Lower leg skin (tissue), 3 donors: ENCODE results near the gene RELT.

Experiments
- POLR2A ChIP-seq, 2 donors: fragments of 450-650 bp; IDR thresholded peaks; one replicate each; pipeline ENCODE4 v1.6.1; 2016 to 2017; ENCODE audit warnings: antibody characterized with exemption in 2 of 2, mild to moderate bottlenecking in 1 of 2, moderate library complexity in 1 of 2
- TF ChIP-seq, protein P1 (sequence below), 3 donors: fragments of 450-650 bp; IDR thresholded peaks; one replicate each; pipeline ENCODE4 v1.5.1; 2016; ENCODE audit warnings: antibody characterized with exemption in 3 of 3, mild to moderate bottlenecking in 3 of 3, moderate library complexity in 2 of 3

DNA sequence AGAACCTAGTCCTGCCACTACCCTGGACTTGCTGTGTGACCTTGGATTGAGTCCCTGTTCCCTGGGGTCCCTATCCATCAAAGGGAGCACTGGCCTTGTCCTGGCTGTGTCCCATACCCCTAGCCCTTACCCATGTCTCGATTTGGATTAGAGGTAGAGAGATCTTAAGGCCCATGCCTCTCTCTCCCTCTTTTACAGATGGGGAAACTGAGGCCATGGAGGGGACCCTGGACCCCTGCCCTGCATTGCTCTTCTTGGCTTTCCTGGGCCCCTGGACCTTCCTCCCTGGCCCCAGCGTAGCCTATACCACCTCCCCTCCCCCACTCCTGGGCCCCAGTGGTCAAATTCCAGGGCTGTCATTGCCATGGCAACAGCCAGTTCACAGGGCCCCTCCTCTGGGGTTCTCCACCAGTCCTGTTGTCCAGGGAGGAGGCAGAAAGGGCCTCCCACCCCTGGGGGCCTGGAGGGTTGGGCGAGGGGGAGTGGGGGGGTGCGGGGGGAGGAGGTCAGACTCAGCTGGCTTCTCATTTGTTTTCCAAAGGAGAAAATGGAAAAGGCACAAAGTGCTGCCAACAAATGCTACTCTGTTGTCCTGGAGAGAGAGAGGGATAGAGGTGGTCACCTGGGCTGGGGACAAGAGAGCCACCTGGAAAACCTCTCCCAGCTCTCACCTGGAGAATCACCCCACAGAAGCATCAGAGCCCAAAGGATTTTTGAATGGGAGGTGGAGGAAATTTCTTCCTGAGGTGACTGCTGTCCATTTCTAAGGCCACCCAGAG, 44.9 kb upstream of the RELT start:
- no peak for TF ChIP-seq POLR2A (IDR thresholded peaks at IDR 0.05)
- TF ChIP-seq, protein P1, sequence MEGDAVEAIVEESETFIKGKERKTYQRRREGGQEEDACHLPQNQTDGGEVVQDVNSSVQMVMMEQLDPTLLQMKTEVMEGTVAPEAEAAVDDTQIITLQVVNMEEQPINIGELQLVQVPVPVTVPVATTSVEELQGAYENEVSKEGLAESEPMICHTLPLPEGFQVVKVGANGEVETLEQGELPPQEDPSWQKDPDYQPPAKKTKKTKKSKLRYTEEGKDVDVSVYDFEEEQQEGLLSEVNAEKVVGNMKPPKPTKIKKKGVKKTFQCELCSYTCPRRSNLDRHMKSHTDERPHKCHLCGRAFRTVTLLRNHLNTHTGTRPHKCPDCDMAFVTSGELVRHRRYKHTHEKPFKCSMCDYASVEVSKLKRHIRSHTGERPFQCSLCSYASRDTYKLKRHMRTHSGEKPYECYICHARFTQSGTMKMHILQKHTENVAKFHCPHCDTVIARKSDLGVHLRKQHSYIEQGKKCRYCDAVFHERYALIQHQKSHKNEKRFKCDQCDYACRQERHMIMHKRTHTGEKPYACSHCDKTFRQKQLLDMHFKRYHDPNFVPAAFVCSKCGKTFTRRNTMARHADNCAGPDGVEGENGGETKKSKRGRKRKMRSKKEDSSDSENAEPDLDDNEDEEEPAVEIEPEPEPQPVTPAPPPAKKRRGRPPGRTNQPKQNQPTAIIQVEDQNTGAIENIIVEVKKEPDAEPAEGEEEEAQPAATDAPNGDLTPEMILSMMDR (IDR thresholded peaks at IDR 0.05): no peak
